ENCODE measurements around the gene PITRM1. TPM values are rescaled to one million over a fixed set of nuclear protein-coding genes. Genes with fewer than 3 reads are reported as not detected.

PITRM1 gene
- total RNA-seq, 1 experiment from 2014 or later, result 70.4 TPM

DNA sequence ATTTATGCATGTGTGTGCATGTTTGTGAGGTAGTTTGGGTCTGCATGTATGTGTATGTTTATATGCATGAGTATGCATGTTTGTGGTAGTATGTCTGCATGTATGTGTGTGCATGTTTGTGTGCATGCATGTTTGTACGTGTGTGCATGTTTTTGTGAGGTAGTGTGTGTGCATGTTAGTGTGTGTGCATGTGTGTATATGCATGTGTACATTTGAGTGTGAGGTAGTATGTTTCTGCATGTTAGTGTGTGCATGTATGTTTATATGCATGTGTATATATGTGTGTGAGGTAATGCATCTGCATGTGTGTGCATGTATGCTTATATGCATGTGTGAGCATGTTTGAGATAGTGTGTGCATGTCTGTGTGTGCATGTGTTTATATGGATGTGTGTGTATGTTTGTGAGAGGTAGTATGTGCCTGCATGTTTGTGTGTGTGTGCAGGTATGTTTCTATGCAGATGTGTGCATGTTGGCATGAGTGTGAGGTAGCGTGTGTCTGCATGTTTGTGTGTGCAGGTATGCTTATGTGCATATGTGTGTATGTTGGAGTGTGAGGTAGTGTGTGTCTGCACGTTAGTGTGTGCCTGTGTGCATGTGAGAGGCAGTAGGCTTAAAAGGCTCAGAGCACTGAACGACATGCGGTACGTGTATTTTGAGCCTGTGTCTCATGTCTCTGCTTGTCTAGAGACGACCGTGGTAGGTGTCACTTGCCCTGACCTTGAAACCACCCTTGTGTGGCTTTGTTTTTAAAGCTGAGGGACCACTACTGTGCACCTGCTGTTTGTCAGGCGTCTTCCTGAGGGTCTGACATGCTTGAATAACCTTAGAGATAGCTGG is 61.6 kb downstream of the PITRM1 start:
- H3K27me3 Mint-ChIP-seq (ENCODE audit: unreplicated experiment), result no peaks in the 10 kb centered on the region
- DNase-seq, result no peak
- peaks cover 82% of the 10 kb centered on the region for H3K36me3 Mint-ChIP-seq (ENCODE audit: insufficient read depth, unreplicated experiment)
- BruUV-seq (replicated peaks), result no TSS peak
- TF ChIP-seq, protein P1, sequence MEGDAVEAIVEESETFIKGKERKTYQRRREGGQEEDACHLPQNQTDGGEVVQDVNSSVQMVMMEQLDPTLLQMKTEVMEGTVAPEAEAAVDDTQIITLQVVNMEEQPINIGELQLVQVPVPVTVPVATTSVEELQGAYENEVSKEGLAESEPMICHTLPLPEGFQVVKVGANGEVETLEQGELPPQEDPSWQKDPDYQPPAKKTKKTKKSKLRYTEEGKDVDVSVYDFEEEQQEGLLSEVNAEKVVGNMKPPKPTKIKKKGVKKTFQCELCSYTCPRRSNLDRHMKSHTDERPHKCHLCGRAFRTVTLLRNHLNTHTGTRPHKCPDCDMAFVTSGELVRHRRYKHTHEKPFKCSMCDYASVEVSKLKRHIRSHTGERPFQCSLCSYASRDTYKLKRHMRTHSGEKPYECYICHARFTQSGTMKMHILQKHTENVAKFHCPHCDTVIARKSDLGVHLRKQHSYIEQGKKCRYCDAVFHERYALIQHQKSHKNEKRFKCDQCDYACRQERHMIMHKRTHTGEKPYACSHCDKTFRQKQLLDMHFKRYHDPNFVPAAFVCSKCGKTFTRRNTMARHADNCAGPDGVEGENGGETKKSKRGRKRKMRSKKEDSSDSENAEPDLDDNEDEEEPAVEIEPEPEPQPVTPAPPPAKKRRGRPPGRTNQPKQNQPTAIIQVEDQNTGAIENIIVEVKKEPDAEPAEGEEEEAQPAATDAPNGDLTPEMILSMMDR (IDR thresholded peaks at IDR 0.05; ENCODE audit: unreplicated experiment), result no peak
- no peaks in the 10 kb centered on the region for H3K9me3 Mint-ChIP-seq (ENCODE audit: low read depth, unreplicated experiment)
- H3K27ac Mint-ChIP-seq (ENCODE audit: unreplicated experiment), result peak overlapping the region; percentile 38
- intact Hi-C loops (cut with micrococcal nuclease; ENCODE audit: unreplicated experiment), result no loop called here
- peaks cover 18% of the 10 kb centered on the region for H3K4me1 Mint-ChIP-seq (ENCODE audit: low read depth, unreplicated experiment)
- CTCF ChIA-PET, result no interaction called here
- H3K4me3 Mint-ChIP-seq (ENCODE audit: low read depth, unreplicated experiment), result no peak overlapping the region

DNA sequence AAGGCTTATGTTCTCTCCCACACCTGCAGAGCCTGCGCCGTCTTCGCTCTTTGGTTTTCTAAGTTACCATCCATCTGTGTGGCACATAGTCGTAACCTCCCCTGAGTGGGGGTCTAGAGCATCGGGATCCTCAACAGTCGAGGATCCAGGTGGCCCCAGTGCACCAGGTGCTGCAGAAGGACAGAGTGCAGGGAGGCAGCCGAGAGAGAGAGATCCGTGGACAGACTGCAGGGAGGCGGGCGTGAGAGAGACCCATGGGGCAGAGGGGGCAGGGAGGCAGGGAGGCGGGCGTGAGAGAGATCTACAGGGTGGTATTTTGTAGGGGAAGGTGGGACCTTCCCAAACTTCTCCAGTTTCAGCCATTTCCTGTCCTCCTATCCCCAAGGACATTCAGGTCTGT is 62.9 kb downstream of the PITRM1 start:
- TF ChIP-seq, protein P1 (IDR thresholded peaks at IDR 0.05; ENCODE audit: unreplicated experiment), result no peak
- Mint-ChIP-seq H3K4me3 (ENCODE audit: low read depth, unreplicated experiment) (no peak overlapping the region), H3K9me3 (ENCODE audit: low read depth, unreplicated experiment) (no peaks in the 10 kb centered on the region), H3K27me3 (ENCODE audit: unreplicated experiment) (no peaks in the 10 kb centered on the region), H3K4me1 (ENCODE audit: low read depth, unreplicated experiment) (peaks cover 18% of the 10 kb centered on the region), H3K36me3 (ENCODE audit: insufficient read depth, unreplicated experiment) (peaks cover 79% of the 10 kb centered on the region), H3K27ac (ENCODE audit: unreplicated experiment) (no peak overlapping the region)
- DNase-seq, result no peak
- no TSS peak for BruUV-seq (replicated peaks)
- intact Hi-C loops (cut with micrococcal nuclease; ENCODE audit: unreplicated experiment), result loop anchor here (5.0 kb wide), 1 partner anchor 37 kb away; no protein-coding TSS in a partner anchor
- CTCF ChIA-PET, result no interaction called here

DNA sequence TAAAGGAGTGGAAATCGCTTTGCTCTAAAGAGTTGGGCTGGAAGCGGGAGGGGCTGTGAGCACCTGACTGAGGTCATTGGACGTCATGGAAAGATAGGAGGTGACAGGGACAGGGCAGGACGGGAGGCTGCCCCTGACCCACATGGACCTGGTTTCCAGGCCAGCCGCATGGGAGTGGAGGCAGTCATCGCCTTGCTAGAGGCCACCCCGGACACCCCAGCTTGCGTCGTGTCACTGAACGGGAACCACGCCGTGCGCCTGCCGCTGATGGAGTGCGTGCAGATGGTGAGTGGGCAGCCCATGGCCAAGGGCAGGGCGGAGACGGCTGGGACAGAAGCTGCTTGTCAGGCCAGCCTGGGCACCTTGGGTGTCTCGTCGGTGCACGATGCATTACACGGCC is 63.4 kb downstream of the PITRM1 start:
- peaks cover 18% of the 10 kb centered on the region for H3K4me1 Mint-ChIP-seq (ENCODE audit: low read depth, unreplicated experiment)
- peaks cover 79% of the 10 kb centered on the region for H3K36me3 Mint-ChIP-seq (ENCODE audit: insufficient read depth, unreplicated experiment)
- no peaks in the 10 kb centered on the region for H3K27me3 Mint-ChIP-seq (ENCODE audit: unreplicated experiment)
- H3K27ac Mint-ChIP-seq (ENCODE audit: unreplicated experiment), result no peak overlapping the region
- DNase-seq, result no peak
- CTCF ChIA-PET, result no interaction called here
- H3K4me3 Mint-ChIP-seq (ENCODE audit: low read depth, unreplicated experiment), result no peak overlapping the region
- no peaks in the 10 kb centered on the region for H3K9me3 Mint-ChIP-seq (ENCODE audit: low read depth, unreplicated experiment)
- intact Hi-C loops (cut with micrococcal nuclease; ENCODE audit: unreplicated experiment), result loop anchor here (5.0 kb wide), 1 partner anchor 37 kb away; no protein-coding TSS in a partner anchor
- BruUV-seq (replicated peaks), result no TSS peak
- TF ChIP-seq, protein P1 (IDR thresholded peaks at IDR 0.05; ENCODE audit: unreplicated experiment), result no peak

- no peak overlapping the region for H3K4me3 Mint-ChIP-seq (ENCODE audit: low read depth, unreplicated experiment)
- peaks cover 79% of the 10 kb centered on the region for H3K36me3 Mint-ChIP-seq (ENCODE audit: insufficient read depth, unreplicated experiment)
- H3K27me3 Mint-ChIP-seq (ENCODE audit: unreplicated experiment), result no peaks in the 10 kb centered on the region
- TF ChIP-seq, protein P1 (IDR thresholded peaks at IDR 0.05; ENCODE audit: unreplicated experiment), result no peak
- BruUV-seq (replicated peaks), result no TSS peak
- intact Hi-C loops (cut with micrococcal nuclease; ENCODE audit: unreplicated experiment), result loop anchor here (5.0 kb wide), 1 partner anchor 36 kb away; no protein-coding TSS in a partner anchor
- no peak overlapping the region for H3K27ac Mint-ChIP-seq (ENCODE audit: unreplicated experiment)
- H3K9me3 Mint-ChIP-seq (ENCODE audit: low read depth, unreplicated experiment), result no peaks in the 10 kb centered on the region
- DNase-seq, result no peak
- H3K4me1 Mint-ChIP-seq (ENCODE audit: low read depth, unreplicated experiment), result peaks cover 18% of the 10 kb centered on the region
- CTCF ChIA-PET, result no interaction called here
Measured at GRCh38 chr10:3108575-3109105, 63.9 kb downstream of the PITRM1 start.

Data from Calu3 (cell line).